Upper lobe of left lung (tissue), 4 donors: ENCODE measurements around the gene TRAPPC1.

Experiments
- CTCF ChIP-seq, 6 experiments: fragments of 450-650 bp in 4 of 6; fragments of 200-600 bp in 2 of 6; sonication (generic) in 2 of 6; IDR thresholded peaks; one replicate each; pipeline ENCODE4 v1.5.1; 2016 to 2019; ENCODE audit warnings: antibody characterized with exemption in 6 of 6
- POLR2A ChIP-seq, 4 donors: fragments of 450-650 bp; IDR thresholded peaks; one replicate each; pipeline ENCODE4 v1.5.1; 2016 to 2017; ENCODE audit warnings: antibody characterized with exemption in 4 of 4, mild to moderate bottlenecking in 2 of 4

GRCh38 chr17:7910281-7910680 lies 21.5 kb downstream of the TRAPPC1 start:
- TF ChIP-seq CTCF (IDR thresholded peaks at IDR 0.05) (no peak), POLR2A (IDR thresholded peaks at IDR 0.05) (no peak)
